ENCODE measurements around the gene DUSP22. TPM values are rescaled to one million over a fixed set of nuclear protein-coding genes. Genes with fewer than 3 reads are reported as not detected.

The DUSP22 gene
- total RNA-seq, 4 donors from 2014 or later = 67.0 to 97.3 (median 78.0) TPM

DNA sequence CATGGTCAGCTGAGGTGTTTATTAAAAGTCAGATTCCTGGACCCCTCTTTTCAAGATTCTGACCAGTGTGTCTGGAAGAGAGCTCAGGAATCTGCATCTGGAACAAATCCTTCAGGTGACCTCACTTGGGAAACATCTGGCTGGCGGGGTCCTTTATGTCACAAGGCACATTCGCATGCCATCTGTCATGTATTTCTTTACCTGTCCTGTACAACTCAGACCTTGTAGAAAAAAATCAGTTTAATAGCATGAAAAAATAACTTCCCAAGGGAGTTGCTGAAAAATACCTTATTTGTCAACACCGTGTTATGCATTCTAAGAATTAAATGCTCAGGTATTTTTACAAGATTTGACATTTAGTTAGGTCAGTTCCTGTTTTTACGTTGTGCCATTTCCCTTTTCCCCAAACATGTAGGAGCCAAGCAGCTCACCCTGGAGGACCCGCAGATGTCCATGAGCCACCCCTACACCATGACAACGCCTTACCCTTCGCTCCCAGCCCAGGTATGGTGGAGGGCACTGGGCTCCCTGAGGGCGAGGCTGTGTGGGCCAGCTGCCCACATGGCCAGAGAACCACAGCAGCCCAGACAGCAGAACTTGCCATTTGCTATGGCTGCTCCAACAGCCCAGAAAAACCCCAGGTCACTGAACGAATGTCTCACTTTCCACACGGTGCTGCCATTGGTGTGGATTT lies 103.3 kb downstream of the DUSP22 start:
- ATAC-seq = no peak
- H3K27me3 ChIP-seq = peaks cover 87% of the 10 kb centered on the region
- H3K4me3 ChIP-seq = no peak overlapping the region
- TF ChIP-seq EP300 (IDR thresholded peaks at IDR 0.05) = no peak
- no peak for TF ChIP-seq POLR2A (IDR thresholded peaks at IDR 0.05)
- no peak for TF ChIP-seq POLR2AphosphoS5 (IDR thresholded peaks at IDR 0.05)
- no peak for TF ChIP-seq CTCF (IDR thresholded peaks at IDR 0.05)
- no peak overlapping the region for H3K27ac ChIP-seq
- no peaks in the 10 kb centered on the region for H3K36me3 ChIP-seq
- H3K9me3 ChIP-seq = no peaks in the 10 kb centered on the region
- WGBS, 2 donors (ENCODE audit: low coverage in 1 of 2) = 59 to 61% methylated on average over 7 to 10 of the region's 10 CpGs
- peaks cover 0 to 33% (median 26%) of the 10 kb centered on the region in 3 donors for H3K4me1 ChIP-seq

DNA sequence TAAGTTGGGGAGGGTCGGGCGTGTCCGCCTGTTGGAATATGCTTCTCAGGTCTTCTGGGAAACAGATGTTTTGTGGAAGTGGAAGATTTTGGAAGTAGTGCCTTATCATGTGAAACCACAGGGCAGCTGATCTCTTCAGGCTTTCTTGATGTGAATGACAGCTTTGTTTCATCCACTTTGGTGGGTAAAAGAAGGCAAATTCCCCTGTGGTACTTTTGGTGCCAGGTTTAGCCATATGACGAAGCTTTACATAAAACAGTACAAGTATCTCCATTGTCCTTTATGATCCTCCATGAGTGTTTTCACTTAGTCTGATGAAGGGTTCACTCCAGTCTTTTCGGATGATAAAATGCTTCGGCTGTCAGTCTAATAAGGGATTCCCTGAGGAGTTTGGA lies 103.8 kb downstream of the DUSP22 start:
- no peak overlapping the region for H3K27ac ChIP-seq
- no peak overlapping the region for H3K4me3 ChIP-seq
- H3K27me3 ChIP-seq = peaks cover 83% of the 10 kb centered on the region
- H3K9me3 ChIP-seq = no peaks in the 10 kb centered on the region
- no peaks in the 10 kb centered on the region for H3K36me3 ChIP-seq
- H3K4me1 ChIP-seq = peaks cover 0 to 28% (median 23%) of the 10 kb centered on the region in 3 donors
- TF ChIP-seq POLR2A (IDR thresholded peaks at IDR 0.05) (no peak), EP300 (IDR thresholded peaks at IDR 0.05) (no peak), CTCF (IDR thresholded peaks at IDR 0.05) (no peak), POLR2AphosphoS5 (IDR thresholded peaks at IDR 0.05) (no peak)
- 83 to 94% methylated on average over 5 to 6 of the region's 6 CpGs for WGBS, 2 donors (ENCODE audit: low coverage in 1 of 2)
- no peak for ATAC-seq

GRCh38 chr6:397056-397455 lies 104.8 kb downstream of the DUSP22 start:
- Histone ChIP-seq H3K4me1 (peaks cover 0 to 18% (median 16%) of the 10 kb centered on the region in 3 donors), H3K27ac (no peak overlapping the region), H3K27me3 (peaks cover 82% of the 10 kb centered on the region), H3K4me3 (no peak overlapping the region), H3K36me3 (no peaks in the 10 kb centered on the region), H3K9me3 (no peaks in the 10 kb centered on the region)
- WGBS, 2 donors (ENCODE audit: low coverage in 1 of 2) = 87% methylated on average over 6 of the region's 13 CpGs; no CpG with 5 or more reads in 1 of the 2 donors
- TF ChIP-seq CTCF (IDR thresholded peaks at IDR 0.05) = no peak
- TF ChIP-seq POLR2A (IDR thresholded peaks at IDR 0.05) = no peak
- no peak for TF ChIP-seq POLR2AphosphoS5 (IDR thresholded peaks at IDR 0.05)
- TF ChIP-seq EP300 (IDR thresholded peaks at IDR 0.05) = no peak
- no peak for ATAC-seq

- 73 to 76% methylated on average over 2 to 5 of the region's 5 CpGs for WGBS, 2 donors (ENCODE audit: low coverage in 1 of 2)
- no peak overlapping the region for H3K27ac ChIP-seq
- no peaks in the 10 kb centered on the region for H3K9me3 ChIP-seq
- H3K4me1 ChIP-seq = peaks cover 0 to 13% (median 10%) of the 10 kb centered on the region in 3 donors
- H3K36me3 ChIP-seq = no peaks in the 10 kb centered on the region
- TF ChIP-seq POLR2A (IDR thresholded peaks at IDR 0.05) (no peak), POLR2AphosphoS5 (IDR thresholded peaks at IDR 0.05) (no peak), EP300 (IDR thresholded peaks at IDR 0.05) (no peak), CTCF (IDR thresholded peaks at IDR 0.05) (no peak)
- H3K4me3 ChIP-seq = no peak overlapping the region
- H3K27me3 ChIP-seq = peaks cover 81% of the 10 kb centered on the region
- ATAC-seq = no peak
Measured at GRCh38 chr6:397604-398003, 105.3 kb downstream of the DUSP22 start.

GRCh38 chr6:398065-398464 lies 105.8 kb downstream of the DUSP22 start:
- peaks cover 81% of the 10 kb centered on the region for H3K27me3 ChIP-seq
- no peaks in the 10 kb centered on the region for H3K36me3 ChIP-seq
- no peak overlapping the region for H3K27ac ChIP-seq
- WGBS, 2 donors (ENCODE audit: low coverage in 1 of 2) = 79 to 86% methylated on average over 2 of the region's 2 CpGs
- peaks cover 0 to 8% (median 6%) of the 10 kb centered on the region in 3 donors for H3K4me1 ChIP-seq
- ATAC-seq = no peak
- TF ChIP-seq EP300 (IDR thresholded peaks at IDR 0.05) (no peak), CTCF (IDR thresholded peaks at IDR 0.05) (no peak), POLR2AphosphoS5 (IDR thresholded peaks at IDR 0.05) (no peak), POLR2A (IDR thresholded peaks at IDR 0.05) (no peak)
- H3K4me3 ChIP-seq = no peak overlapping the region
- H3K9me3 ChIP-seq = no peaks in the 10 kb centered on the region
